Measurements from ENCODE around the gene DHPS. TPM values are rescaled to one million over a fixed set of nuclear protein-coding genes. Genes with fewer than 3 reads are reported as not detected.

The DHPS gene
- total and polyA plus RNA-seq, 2 of the 4 experiments (the other 2 are of a cell fraction): 82.8 to 85.0 TPM

DNA sequence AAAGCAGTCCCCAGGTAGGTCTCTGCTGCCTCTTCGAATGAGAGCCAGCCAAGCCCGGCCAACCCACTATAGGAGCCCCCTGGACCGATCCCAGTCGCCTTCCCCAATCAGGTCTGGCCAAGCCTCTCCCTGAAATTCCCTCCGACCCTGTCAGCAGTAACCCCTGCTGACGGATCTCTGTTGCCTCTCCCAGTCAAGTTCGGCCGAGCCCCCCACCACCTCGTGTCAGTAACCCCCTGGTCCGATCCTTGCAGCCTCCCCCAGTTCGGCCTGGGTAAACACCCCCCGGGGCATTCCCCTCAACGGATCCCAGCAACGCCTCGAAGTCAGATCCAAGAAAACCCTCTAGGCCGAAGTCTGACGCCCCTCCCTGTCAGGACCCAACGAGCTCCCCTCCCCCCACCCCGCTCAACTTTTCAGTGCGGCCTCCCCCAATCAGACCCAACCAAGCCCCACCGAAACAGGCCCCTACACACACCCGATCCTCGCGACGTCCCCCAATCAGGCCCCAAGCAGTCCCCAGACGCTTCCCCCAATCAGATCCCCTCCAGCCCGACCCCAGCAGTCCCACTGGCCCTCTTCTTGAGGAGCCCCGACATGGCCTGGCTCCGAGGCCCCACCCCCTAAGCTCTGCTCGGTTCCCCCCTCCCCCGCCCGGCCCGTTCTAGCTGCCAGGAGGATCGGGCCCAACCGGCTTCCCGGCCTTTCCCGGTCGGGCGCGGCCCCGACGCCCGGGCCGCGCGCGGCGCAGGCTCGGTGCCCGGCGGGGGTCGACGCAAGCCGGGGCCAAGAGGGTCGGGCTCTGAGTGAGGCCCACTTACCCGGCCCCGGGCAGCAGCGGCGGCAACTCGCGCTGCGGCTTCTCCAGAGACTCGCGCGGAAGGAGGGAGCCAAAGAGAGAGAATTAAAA is 40.2 kb upstream of the DHPS start:
- peak overlapping the region; percentile 56 for H4K5ac ChIP-seq (ENCODE audit: low read depth, low read length)
- no peaks in the 10 kb centered on the region for H3K9me3 ChIP-seq (ENCODE audit: control insufficient read depth, insufficient read depth, low read length)
- H3K27ac ChIP-seq (ENCODE audit: insufficient read depth, low read length): peak overlapping the region; percentile 85
- H3K9ac ChIP-seq (ENCODE audit: low read depth, low read length): peak overlapping the region; percentile 92
- intact Hi-C loops (cut with micrococcal nuclease): loop anchor here (1.0 kb wide), 2 partner anchors 12 to 74 kb away; partner anchors contain the start of gene TRIR
- H2BK15ac ChIP-seq (ENCODE audit: low read depth, low read length): no peak overlapping the region
- peak overlapping the region; percentile 89 for H4K91ac ChIP-seq (ENCODE audit: insufficient read depth, low read depth, low read length)
- ChIA-PET CTCF (interaction anchor here (2.2 kb wide), 1 partner anchor 11 kb away, joined by 8 read pairs; no protein-coding TSS in a partner anchor), POLR2A (ENCODE audit: unreplicated experiment) (interaction anchor here (0.5 kb wide), 1 partner anchor 44 kb away, joined by 4 read pairs; no protein-coding TSS in a partner anchor)
- in situ Hi-C loops (cut with MboI; ENCODE audit: low sequenced_read_pairs): no loop called here
- peaks cover 17 to 57% of the 10 kb centered on the region in 2 experiments for H3K79me1 ChIP-seq (ENCODE audit: low read depth in 1 of 2, low read length in 2 of 2)
- H2BK120ac ChIP-seq (ENCODE audit: low read depth, low read length): peak overlapping the region; percentile 50
- peak overlapping the region; percentile 91 for H3K4me3 ChIP-seq (ENCODE audit: insufficient read depth, low read depth, low read length)
- H3K23ac ChIP-seq (ENCODE audit: low read depth, low read length): peak overlapping the region; percentile 79
- H3K14ac ChIP-seq (replicated peaks; ENCODE audit: low read depth, low read length): peak overlapping the region; percentile 94
- peaks cover 12% of the 10 kb centered on the region for H3K36me3 ChIP-seq (ENCODE audit: control insufficient read depth, insufficient read depth, low read length)
- peak overlapping the region; percentile 100 for H2AK9ac ChIP-seq (replicated peaks; ENCODE audit: low read depth, low read length, poor library complexity)
- peak overlapping the region; percentile 42 for H3K18ac ChIP-seq (ENCODE audit: low read depth, low read length)
- peak overlapping the region; percentile 81 for H3K56ac ChIP-seq (ENCODE audit: extremely low read depth, insufficient read depth, low read length)
- H4K8ac ChIP-seq (ENCODE audit: low read depth in 2 of 2, low read length in 2 of 2): peak overlapping the region; percentile 77 to 95; a peak in 3 of 4 replicates
- dilution Hi-C loops (cut with HindIII; ENCODE audit: low sequenced_read_pairs, unreplicated experiment): no loop called here
- peak; percentile 74 for DNase-seq
- BruUV-seq (replicated peaks): no TSS peak
- no peaks in the 10 kb centered on the region for H3K27me3 ChIP-seq (ENCODE audit: control insufficient read depth, insufficient read depth, low read length)
- H2BK20ac ChIP-seq (ENCODE audit: low read depth, low read length): no peak overlapping the region; the same call in 1 of the 2 replicates
- H3K4me2 ChIP-seq (ENCODE audit: low read depth, low read length): peak overlapping the region; percentile 99
- peak overlapping the region; percentile 96 for H3K4ac ChIP-seq (ENCODE audit: low read depth, low read length)
- peak overlapping the region; percentile 93 for H2AFZ ChIP-seq (replicated peaks; ENCODE audit: low read length, poor library complexity)
- 0 out of 2 replicates have a peak, but pooled peaks cover 9% of the 10 kb centered on the region for H4K20me1 ChIP-seq (ENCODE audit: insufficient read depth, low read length)
- peaks cover 4% of the 10 kb centered on the region for H3K4me1 ChIP-seq (ENCODE audit: control insufficient read depth, insufficient read depth, low read length)
- peak overlapping the region; percentile 88 for H2AK5ac ChIP-seq (ENCODE audit: low read depth, low read length)
- peaks cover 10% of the 10 kb centered on the region; the same call in 1 of the 2 replicates for H3K9me1 ChIP-seq (ENCODE audit: insufficient read depth, low read length)
- peak; percentile 50; the same call in 1 of the 2 replicates for TF ChIP-seq POLR2A (IDR thresholded peaks at IDR 0.05; ENCODE audit: low read depth, low read length)
- 0 out of 2 replicates have a peak, but pooled peaks have one; percentile 45 for TF ChIP-seq MAZ (IDR thresholded peaks at IDR 0.05; ENCODE audit: borderline replicate concordance, low read depth, low read length)
- TF ChIP-seq CEBPB (IDR thresholded peaks at IDR 0.05; ENCODE audit: low read depth, low read length): no peak
- no peak for TF ChIP-seq FOS (IDR thresholded peaks at IDR 0.05; ENCODE audit: low read depth, low read length)
- 0% methylated on average over 17 of the region's 65 CpGs; no CpG with 5 or more reads in 1 of the 2 experiments for whole genome bisulfite sequencing, 2 experiments (ENCODE audit: extremely low coverage in 2 of 2, insufficient read length in 1 of 2)
- H2BK5ac ChIP-seq (ENCODE audit: low read depth, low read length, poor library complexity, severe bottlenecking): peak overlapping the region; percentile 95
- ATAC-seq (ENCODE audit: low read depth): peak; percentile 67
